HG03565 (cell line): ENCODE results near the gene ABCC4.
"Not testable (repeated sequence)": the region's sequence is repeated elsewhere in the genome, so short reads cannot be mapped to it uniquely, and the experiment has no call there.

ENCODE experiments used
- ATAC-seq: cut with Tn5 transposase; IDR thresholded peaks from one replicate; pipeline ENCODE4 v1.9.1; 2021; ENCODE audit warnings: mild to moderate bottlenecking, moderate library complexity; ENCODE audit not compliant: unreplicated experiment

Gene ABCC4

DNA sequence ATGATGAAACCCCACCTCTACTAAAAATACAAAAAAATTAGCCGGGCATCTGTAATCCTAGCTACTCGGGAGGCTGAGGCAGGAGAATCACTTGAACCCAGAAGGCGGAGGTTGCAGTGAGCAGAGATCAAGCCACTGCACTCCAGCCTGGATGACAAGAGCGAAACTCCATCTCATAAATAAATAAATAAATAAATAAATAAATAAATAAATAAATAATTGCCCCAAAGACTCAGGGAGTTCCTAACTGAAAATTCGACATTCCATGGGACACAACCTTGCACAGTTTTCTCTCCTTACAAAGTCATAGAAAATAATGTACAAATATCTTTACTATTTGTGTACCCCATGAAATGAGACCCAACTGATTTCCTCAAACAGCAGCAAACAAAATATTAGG lies 134.2 kb downstream of the ABCC4 start:
- not testable (repeated sequence) for ATAC-seq

DNA sequence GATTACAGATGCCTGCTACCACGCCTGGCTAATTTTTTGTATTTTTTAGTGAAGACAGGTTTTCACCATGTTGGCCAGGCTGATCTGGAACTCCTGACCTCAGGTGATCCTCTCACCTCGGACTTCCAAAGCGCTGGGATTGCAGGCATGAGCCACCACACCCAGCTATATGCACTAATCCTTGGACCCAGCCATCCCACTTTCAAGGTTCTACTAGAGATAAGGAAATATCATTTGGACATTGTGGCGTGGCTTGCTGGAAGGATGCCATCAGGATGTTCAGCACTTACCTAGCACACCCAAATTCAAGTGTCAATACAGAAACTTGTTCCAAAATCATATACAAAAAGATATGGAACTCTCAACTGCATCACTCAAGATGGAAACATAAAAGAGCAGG lies 136.4 kb downstream of the ABCC4 start:
- no peak for ATAC-seq

GRCh38 chr13:95160112-95160906 lies 140.9 kb downstream of the ABCC4 start:
- no peak for ATAC-seq

- ATAC-seq: no peak
Observed at GRCh38 chr13:95159458-95159857, 141.8 kb downstream of the ABCC4 start.

- no peak for ATAC-seq
Observed at GRCh38 chr13:95156208-95156607, 145.0 kb downstream of the ABCC4 start.

GRCh38 chr13:95155504-95155903 lies 145.7 kb downstream of the ABCC4 start:
- no peak for ATAC-seq

GRCh38 chr13:95155093-95155492 lies 146.2 kb downstream of the ABCC4 start:
- no peak for ATAC-seq

GRCh38 chr13:95154413-95154886 lies 146.8 kb downstream of the ABCC4 start:
- no peak for ATAC-seq

GRCh38 chr13:95153647-95154412 lies 147.4 kb downstream of the ABCC4 start:
- no peak for ATAC-seq

DNA sequence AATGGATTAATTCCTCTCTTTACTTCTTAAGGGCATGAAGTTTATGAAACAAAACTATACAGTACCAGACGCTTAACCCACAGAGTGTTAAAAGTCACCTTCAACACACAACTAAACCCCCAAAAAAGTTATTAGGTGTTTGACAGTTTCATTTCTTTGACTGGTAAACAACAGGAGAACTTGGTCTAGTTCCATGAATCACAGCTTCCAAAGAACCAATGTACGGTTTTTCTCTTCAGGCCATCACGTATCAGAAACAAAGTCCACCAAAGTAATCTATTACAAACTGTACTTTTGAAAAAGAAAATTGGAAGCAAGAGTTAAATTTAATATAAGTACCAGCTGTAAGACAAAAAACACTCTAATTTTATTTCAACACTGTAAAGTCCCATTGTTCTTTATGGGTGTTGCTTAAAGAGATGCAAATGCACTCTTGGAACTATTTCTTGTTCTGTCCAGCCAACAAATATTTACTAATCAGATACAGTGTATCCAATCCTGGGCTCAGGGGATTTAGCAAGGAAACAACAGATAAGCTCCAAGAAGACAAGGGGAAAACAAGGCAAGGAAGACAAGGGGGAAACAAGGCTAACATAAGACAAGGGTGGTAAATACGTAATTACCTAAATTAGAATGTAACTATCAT lies 149.2 kb downstream of the ABCC4 start:
- no peak for ATAC-seq

GRCh38 chr13:95150555-95150954 lies 150.7 kb downstream of the ABCC4 start:
- ATAC-seq: no peak

- no peak for ATAC-seq
Observed at GRCh38 chr13:95146486-95146885, 154.8 kb downstream of the ABCC4 start.

DNA sequence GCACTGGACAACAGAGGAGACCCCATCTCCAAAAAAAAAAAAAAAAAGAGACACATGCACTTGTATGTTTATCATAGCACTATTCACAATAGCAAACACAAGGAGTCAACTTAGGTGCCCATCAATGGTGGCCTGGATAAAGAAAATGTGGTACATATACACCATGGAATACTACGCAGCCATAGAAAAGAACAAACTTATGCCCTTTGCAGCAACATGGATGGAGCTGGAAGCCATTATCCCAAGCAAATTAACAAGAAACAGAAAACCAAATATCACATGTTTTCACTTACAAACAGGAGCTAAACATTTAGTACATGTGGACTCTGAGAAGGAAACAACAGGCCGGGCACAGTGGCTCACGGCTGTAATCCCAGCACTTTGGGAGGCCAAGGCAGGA lies 155.7 kb downstream of the ABCC4 start:
- no peak for ATAC-seq

DNA sequence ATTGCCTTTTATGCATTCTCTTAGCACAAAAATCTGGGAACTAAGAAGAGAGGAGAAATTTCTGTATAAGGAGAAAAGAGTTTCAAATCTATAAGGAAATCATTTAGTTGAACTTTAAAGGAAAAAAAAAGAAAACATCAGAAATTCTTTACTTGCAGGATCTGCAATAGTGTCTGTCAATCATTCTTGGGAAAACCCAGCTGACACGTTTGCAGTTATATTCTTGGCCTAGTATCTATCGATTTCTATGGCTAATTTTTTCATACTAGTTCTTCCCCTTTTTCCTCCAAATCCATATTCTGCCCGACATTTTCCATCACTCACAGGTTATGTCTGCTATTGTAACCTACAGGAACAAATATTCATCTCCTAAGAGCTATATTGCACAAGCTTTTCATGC lies 160.7 kb downstream of the ABCC4 start:
- ATAC-seq: no peak

DNA sequence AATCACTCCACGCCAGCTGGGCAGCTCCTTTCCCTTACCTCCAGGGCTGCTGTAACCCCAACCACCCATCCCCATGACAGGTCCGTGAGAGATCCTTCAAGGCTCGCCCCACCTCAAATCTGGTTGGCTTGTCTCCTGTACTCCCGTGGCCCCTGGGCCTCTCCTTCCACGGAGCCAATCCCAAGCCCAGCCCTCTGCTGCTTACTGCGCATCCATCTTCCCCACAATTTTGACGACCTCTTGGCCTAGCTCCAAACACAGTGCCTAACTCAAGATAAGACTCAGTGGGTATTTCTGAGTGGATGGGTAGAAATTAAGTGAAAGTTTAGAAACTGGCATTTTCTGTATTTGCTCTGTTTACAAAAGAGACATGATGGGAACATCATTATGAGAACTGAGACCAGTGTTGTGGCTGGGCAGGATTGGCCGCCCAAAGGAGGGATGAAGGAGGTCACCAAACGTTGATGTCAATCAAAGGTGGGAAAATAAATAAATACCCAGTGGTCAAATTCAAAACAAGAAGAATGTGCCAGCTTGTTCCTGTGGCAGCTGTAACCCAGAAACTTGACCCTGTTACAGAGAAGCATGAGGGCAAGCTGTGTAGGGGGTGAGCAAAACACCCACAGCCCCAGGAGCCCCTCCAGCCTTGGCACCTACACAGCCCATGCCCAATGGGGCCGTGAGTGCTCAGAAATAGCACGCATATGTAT lies 162.2 kb downstream of the ABCC4 start:
- ATAC-seq: no peak

GRCh38 chr13:95137096-95137495 lies 164.2 kb downstream of the ABCC4 start:
- peak; percentile 93 for ATAC-seq

- no peak for ATAC-seq
Observed at GRCh38 chr13:95136638-95137037, 164.6 kb downstream of the ABCC4 start.

DNA sequence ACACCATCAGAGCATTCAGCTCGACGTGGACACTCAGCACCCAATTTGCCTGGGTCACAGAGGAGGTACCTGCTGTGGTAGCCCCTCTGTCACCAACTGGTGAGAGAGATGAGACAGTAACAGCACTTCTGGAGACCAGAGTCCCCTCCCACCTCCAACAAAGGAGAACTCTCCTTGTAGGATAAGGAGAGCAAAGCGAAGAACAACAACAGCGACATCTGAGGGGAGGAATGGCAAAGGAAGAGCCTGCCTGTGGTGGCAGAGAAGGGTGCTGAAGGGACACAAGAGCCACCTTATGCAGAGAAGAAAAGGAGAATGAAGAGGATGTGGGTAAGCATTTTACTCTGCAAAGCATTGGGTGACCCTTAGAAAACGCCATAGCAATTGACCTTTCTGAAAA lies 167.8 kb downstream of the ABCC4 start:
- ATAC-seq: no peak

- ATAC-seq: no peak
Observed at GRCh38 chr13:95129004-95129403, 172.2 kb downstream of the ABCC4 start.

GRCh38 chr13:95128045-95128643 lies 173.1 kb downstream of the ABCC4 start:
- ATAC-seq: no peak

- ATAC-seq: no peak
Observed at GRCh38 chr13:95124959-95125358, 176.3 kb downstream of the ABCC4 start.
